HCT116 (cell line): ENCODE results near the gene PSRC1. TPM values are rescaled to one million over a fixed set of nuclear protein-coding genes. Genes with fewer than 3 reads are reported as not detected.

Experiments
- ATAC-seq: fragments of 200-7000 bp; cut with Tn5 transposase; 2 replicates; pipeline ENCODE4 v1.9.1; 2020; ENCODE audit warnings: mild to moderate bottlenecking, moderate library complexity
- BruUV-seq: library from RNA; stranded (reverse); fragments of 400-500 nt; replicated peaks from 2 replicates; lab custom pipeline; 2021; lab: Mats Ljungman, UMichigan
- CTCF ChIA-PET: fragments of 300-600 bp; sonication (Branson Sonifier 250); formaldehyde crosslinking; loops from one replicate; lab custom pipeline; 2021; ENCODE audit warnings: antibody characterized with exemption; lab: Charles Lee
- POLR2A ChIA-PET: fragments of 300-600, 350-600 bp; sonication (Branson Sonifier 250); formaldehyde crosslinking; loops from one replicate; lab custom pipeline; 2021; ENCODE audit warnings: antibody characterized with exemption; lab: Charles Lee
- RAD21 ChIA-PET, 2 experiments: fragments of 300-600 bp; sonication (Branson Sonifier 250); formaldehyde crosslinking; loops; one replicate each; lab custom pipeline; 2023; ENCODE audit warnings: low total read pairs in 2 of 2; ENCODE audit not compliant: uncharacterized antibody in 2 of 2, unreplicated experiment in 2 of 2, low non-redundant PET in 1 of 2; lab: Charles Lee
- DNase-seq: peaks from one replicate; pipeline ENCODE4 v3.0.0-alpha.2; 2010; ENCODE audit warnings: low read depth, low spot score
- H2AFZ ChIP-seq: fragments of 200-600 bp; shearing (Covaris generic), sonication (generic); 2 replicates; pipeline ENCODE4 v1.6.1; 2017; ENCODE audit warnings: low read depth, mixed run types, mixed read lengths, antibody characterized with exemption, low read length; ENCODE audit not compliant: poor library complexity, severe bottlenecking
- H3K27ac ChIP-seq: 2 replicates; pipeline ENCODE4 v1.5.1; 2012; ENCODE audit warnings: low read depth, low read length
- H3K27me3 ChIP-seq: fragments of 200-600 bp; sonication (generic); 2 replicates; pipeline ENCODE4 v1.6.1; 2016; ENCODE audit warnings: mixed run types, low read length, mixed read lengths; ENCODE audit not compliant: insufficient read depth
- H3K36me3 ChIP-seq, 2 experiments: fragments of 200-500 bp in 1 of 2; fragments of 200-600 bp in 1 of 2; sonication (Bioruptor generic) in 1 of 2; sonication (generic) in 1 of 2; 2 replicates each; pipeline versions ENCODE4 v1.5.1 to v1.6.1; 2014 to 2016; ENCODE audit warnings: low read length in 2 of 2, inconsistent platforms in 1 of 2, mixed read lengths in 1 of 2, mixed run types in 1 of 2; ENCODE audit not compliant: insufficient read depth in 2 of 2, control insufficient read depth in 1 of 2
- H3K4me1 ChIP-seq, 2 experiments: fragments of 200-600 bp in 1 of 2; sonication (generic) in 1 of 2; 2 replicates each; pipeline versions ENCODE4 v1.5.1 to v1.6.1; 2012 to 2017; ENCODE audit warnings: low read length in 2 of 2, inconsistent platforms in 1 of 2, mild to moderate bottlenecking in 1 of 2, mixed read lengths in 1 of 2, mixed run types in 1 of 2, moderate library complexity in 1 of 2; ENCODE audit not compliant: insufficient read depth in 2 of 2, control insufficient read depth in 1 of 2
- H3K4me2 ChIP-seq: fragments of 200-600 bp; sonication (generic); 2 replicates; pipeline ENCODE4 v1.6.1; 2017; ENCODE audit warnings: mixed run types, low read length, mixed read lengths
- H3K4me3 ChIP-seq, 2 experiments: fragments of 200-600 bp in 1 of 2; sonication (generic) in 1 of 2; replicated peaks in 1 of 2; 2 replicates each; pipeline ENCODE4 v1.5.1; 2011 to 2016; ENCODE audit warnings: low read length in 2 of 2, control low read depth in 1 of 2, low read depth in 1 of 2, mild to moderate bottlenecking in 1 of 2, mixed read lengths in 1 of 2, mixed run types in 1 of 2
- H3K79me2 ChIP-seq: fragments of 200-600 bp; sonication (generic); 2 replicates; pipeline ENCODE4 v1.6.1; 2017; ENCODE audit warnings: mild to moderate bottlenecking, mixed run types, low read length, moderate library complexity, mixed read lengths; ENCODE audit not compliant: insufficient read depth
- H3K9ac ChIP-seq: fragments of 200-600 bp; sonication (generic); 2 replicates; pipeline ENCODE4 v1.6.1; 2016; ENCODE audit warnings: low read length, mixed read lengths
- H3K9me2 ChIP-seq: fragments of 200-600 bp; sonication (generic), shearing (Covaris generic); 2 replicates; pipeline ENCODE4 v1.6.1; 2017; ENCODE audit warnings: mixed run types, mild to moderate bottlenecking, moderate library complexity; ENCODE audit not compliant: insufficient read depth
- H3K9me3 ChIP-seq, 2 experiments: fragments of 200-500 bp in 1 of 2; fragments of 200-600 bp in 1 of 2; sonication (Bioruptor generic) in 1 of 2; sonication (generic) in 1 of 2; 2 replicates each; pipeline ENCODE4 v1.6.1; 2014 to 2017; ENCODE audit warnings: low read length in 2 of 2, mixed read lengths in 2 of 2, inconsistent platforms in 1 of 2, low read depth in 1 of 2, mild to moderate bottlenecking in 1 of 2, mixed run types in 1 of 2, moderate library complexity in 1 of 2; ENCODE audit not compliant: control insufficient read depth in 1 of 2, insufficient read depth in 1 of 2
- H4K20me1 ChIP-seq: fragments of 200-600 bp; sonication (generic), shearing (Covaris generic); 2 replicates; pipeline ENCODE4 v1.6.1; 2017; ENCODE audit warnings: mixed run types, mild to moderate bottlenecking, moderate library complexity; ENCODE audit not compliant: insufficient read depth
- CEBPB ChIP-seq: IDR thresholded peaks from 2 replicates; pipeline ENCODE4 v1.6.1; 2012; ENCODE audit warnings: low read depth
- CTCF ChIP-seq, 3 experiments: fragments of 200-600 bp in 1 of 3; sonication (generic) in 1 of 3; IDR thresholded peaks in 2 of 3; conservative IDR thresholded peaks in 1 of 3; 2 replicates each; pipeline ENCODE4 v1.5.1; 2012 to 2017; ENCODE audit warnings: low read depth in 2 of 3, low read length in 2 of 3, antibody characterized with exemption in 1 of 3, borderline replicate concordance in 1 of 3, control low read depth in 1 of 3, mild to moderate bottlenecking in 1 of 3, mixed read lengths in 1 of 3, mixed run types in 1 of 3, moderate library complexity in 1 of 3; ENCODE audit not compliant: insufficient read depth in 1 of 3
- EZH2 ChIP-seq: fragments of 200-600 bp; sonication (generic); IDR thresholded peaks from 2 replicates; pipeline ENCODE4 v1.6.1; 2017; ENCODE audit warnings: antibody characterized with exemption, mixed run types
- JUND ChIP-seq: IDR thresholded peaks from 2 replicates; pipeline ENCODE4 v1.6.1; 2012
- POLR2AphosphoS5 ChIP-seq: IDR thresholded peaks from 2 replicates; pipeline ENCODE4 v1.6.1; 2011; ENCODE audit warnings: mild to moderate bottlenecking, low read depth, low read length, moderate library complexity
- RAD21 ChIP-seq: IDR thresholded peaks from 2 replicates; pipeline ENCODE4 v1.6.1; 2012; ENCODE audit warnings: low read depth, mild to moderate bottlenecking
- SIN3A ChIP-seq: IDR thresholded peaks from 2 replicates; pipeline ENCODE4 v1.6.1; 2012; ENCODE audit warnings: low read depth
- SRF ChIP-seq: IDR thresholded peaks from 2 replicates; pipeline ENCODE4 v1.6.1; 2012; ENCODE audit warnings: low read depth
- TCF7L2 ChIP-seq: IDR thresholded peaks from 2 replicates; pipeline ENCODE4 v1.7.0; 2011; ENCODE audit warnings: borderline replicate concordance, inconsistent platforms; ENCODE audit not compliant: insufficient read depth, insufficient read length; ENCODE audit errors: extremely low read depth
- YY1 ChIP-seq: IDR thresholded peaks from 2 replicates; pipeline ENCODE4 v1.6.1; 2011; ENCODE audit warnings: low read length, low read depth, moderate library complexity, mild to moderate bottlenecking; ENCODE audit not compliant: insufficient replicate concordance; ENCODE audit errors: extremely low read depth
- ZFX ChIP-seq: fragments of 450-650 bp; IDR thresholded peaks from 2 replicates; pipeline ENCODE4 v1.6.1; 2017
- intact Hi-C: fragments of 100-400 bp; cut with micrococcal nuclease; formaldehyde crosslinking; loops from 2 replicates; pipeline ENCODE4 v1.10.0; 2022
- total RNA-seq: library from RNA; stranded (reverse); gene quantifications from one replicate; pipeline ENCODE4 v1.2.1, GENCODE V29; 2021; ENCODE audit not compliant: unreplicated experiment
- TF ChIP-seq, protein P1 (sequence below): IDR thresholded peaks from 2 replicates; pipeline ENCODE4 v1.6.1; 2012; ENCODE audit warnings: low read depth

PSRC1 gene
- total RNA-seq, 1 experiment from 2014 or later = 44.8 TPM

- H4K20me1 ChIP-seq = no peaks in the 10 kb centered on the region
- TF ChIP-seq EZH2 (no peak), YY1 (peak; percentile 39), SRF (no peak), RAD21 (peak; percentile 82), CTCF (IDR thresholded peaks at IDR 0.05 in 2 of 3, conservative IDR thresholded peaks at IDR 0.05 in 1 of 3; ENCODE audit: borderline replicate concordance in 1 of 3, insufficient read depth in 1 of 3, low read depth in 2 of 3, low read length in 2 of 3) (peak; percentile 77 to 93 (median 88)), POLR2AphosphoS5 (peak; percentile 49), SIN3A (no peak), CEBPB (no peak), ZFX (no peak), TCF7L2 (no peak), JUND (no peak)
- TF ChIP-seq, protein P1, sequence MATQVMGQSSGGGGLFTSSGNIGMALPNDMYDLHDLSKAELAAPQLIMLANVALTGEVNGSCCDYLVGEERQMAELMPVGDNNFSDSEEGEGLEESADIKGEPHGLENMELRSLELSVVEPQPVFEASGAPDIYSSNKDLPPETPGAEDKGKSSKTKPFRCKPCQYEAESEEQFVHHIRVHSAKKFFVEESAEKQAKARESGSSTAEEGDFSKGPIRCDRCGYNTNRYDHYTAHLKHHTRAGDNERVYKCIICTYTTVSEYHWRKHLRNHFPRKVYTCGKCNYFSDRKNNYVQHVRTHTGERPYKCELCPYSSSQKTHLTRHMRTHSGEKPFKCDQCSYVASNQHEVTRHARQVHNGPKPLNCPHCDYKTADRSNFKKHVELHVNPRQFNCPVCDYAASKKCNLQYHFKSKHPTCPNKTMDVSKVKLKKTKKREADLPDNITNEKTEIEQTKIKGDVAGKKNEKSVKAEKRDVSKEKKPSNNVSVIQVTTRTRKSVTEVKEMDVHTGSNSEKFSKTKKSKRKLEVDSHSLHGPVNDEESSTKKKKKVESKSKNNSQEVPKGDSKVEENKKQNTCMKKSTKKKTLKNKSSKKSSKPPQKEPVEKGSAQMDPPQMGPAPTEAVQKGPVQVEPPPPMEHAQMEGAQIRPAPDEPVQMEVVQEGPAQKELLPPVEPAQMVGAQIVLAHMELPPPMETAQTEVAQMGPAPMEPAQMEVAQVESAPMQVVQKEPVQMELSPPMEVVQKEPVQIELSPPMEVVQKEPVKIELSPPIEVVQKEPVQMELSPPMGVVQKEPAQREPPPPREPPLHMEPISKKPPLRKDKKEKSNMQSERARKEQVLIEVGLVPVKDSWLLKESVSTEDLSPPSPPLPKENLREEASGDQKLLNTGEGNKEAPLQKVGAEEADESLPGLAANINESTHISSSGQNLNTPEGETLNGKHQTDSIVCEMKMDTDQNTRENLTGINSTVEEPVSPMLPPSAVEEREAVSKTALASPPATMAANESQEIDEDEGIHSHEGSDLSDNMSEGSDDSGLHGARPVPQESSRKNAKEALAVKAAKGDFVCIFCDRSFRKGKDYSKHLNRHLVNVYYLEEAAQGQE = no peak
- TF ChIP-seq, all 23 proteins: peak for 4
- ChIA-PET RAD21 (interaction anchor here (0.7 to 1.3 kb wide), 3 partner anchors 120 to 121 kb away, joined by 3 to 5 read pairs (median 4); partner anchors contain the start of gene SORT1 (in 1 of the 2)), CTCF (interaction anchor here (0.8 to 5.0 kb wide), 7 partner anchors 76 to 268 kb away, joined by 3 to 95 read pairs (median 3); partner anchors contain the start of gene SORT1), POLR2A (interaction anchor here (1.0 kb wide), 1 partner anchor 121 kb away, joined by 4 read pairs; the partner anchor contains the start of gene SORT1)
- H3K27me3 ChIP-seq = no peaks in the 10 kb centered on the region
- H3K4me1 ChIP-seq = peaks cover 38 to 53% of the 10 kb centered on the region in 2 experiments
- DNase-seq (peak; percentile 69), ATAC-seq (peak; percentile 80)
- H3K79me2 ChIP-seq = peaks cover 15% of the 10 kb centered on the region; the same call in 1 of the 2 replicates
- H3K4me2 ChIP-seq = peak overlapping the region; percentile 33; the same call in 1 of the 2 replicates
- H2AFZ ChIP-seq = no peak overlapping the region
- H3K9me2 ChIP-seq = no peaks in the 10 kb centered on the region
- H3K36me3 ChIP-seq = peaks cover 8 to 23% of the 10 kb centered on the region in 2 experiments; a peak in 2 of 4 replicates
- H3K9me3 ChIP-seq = no peaks in the 10 kb centered on the region
- no peak overlapping the region for H3K4me3 ChIP-seq
- intact Hi-C loops = loop anchor here (2.0 kb wide), 2 partner anchors 121 to 255 kb away; no protein-coding TSS in a partner anchor
- no TSS peak for BruUV-seq
- H3K9ac ChIP-seq = no peak overlapping the region
- peak overlapping the region; percentile 24; the same call in 1 of the 2 replicates for H3K27ac ChIP-seq
Measured at GRCh38 chr1:109277434-109278204, 5.3 kb downstream of the PSRC1 start.
